ENCODE data around the gene ATF2. TPM values are rescaled to one million over a fixed set of nuclear protein-coding genes. Genes with fewer than 3 reads are reported as not detected.

Gene ATF2
- total and polyA plus RNA-seq, 9 of the 15 experiments (the other 6 are each of a cell fraction or from before 2014, with no cell fraction given) = 24.2 to 111 (median 45.9) TPM

- TF ChIP-seq BRF2 (IDR thresholded peaks at IDR 0.05; ENCODE audit: borderline replicate concordance, insufficient read depth, insufficient read length) = no peak
- TF ChIP-seq ADNP (tag; IDR thresholded peaks at IDR 0.05) = peak; percentile 57; the same call in 1 of the 2 replicates
- TF ChIP-seq, protein P1, sequence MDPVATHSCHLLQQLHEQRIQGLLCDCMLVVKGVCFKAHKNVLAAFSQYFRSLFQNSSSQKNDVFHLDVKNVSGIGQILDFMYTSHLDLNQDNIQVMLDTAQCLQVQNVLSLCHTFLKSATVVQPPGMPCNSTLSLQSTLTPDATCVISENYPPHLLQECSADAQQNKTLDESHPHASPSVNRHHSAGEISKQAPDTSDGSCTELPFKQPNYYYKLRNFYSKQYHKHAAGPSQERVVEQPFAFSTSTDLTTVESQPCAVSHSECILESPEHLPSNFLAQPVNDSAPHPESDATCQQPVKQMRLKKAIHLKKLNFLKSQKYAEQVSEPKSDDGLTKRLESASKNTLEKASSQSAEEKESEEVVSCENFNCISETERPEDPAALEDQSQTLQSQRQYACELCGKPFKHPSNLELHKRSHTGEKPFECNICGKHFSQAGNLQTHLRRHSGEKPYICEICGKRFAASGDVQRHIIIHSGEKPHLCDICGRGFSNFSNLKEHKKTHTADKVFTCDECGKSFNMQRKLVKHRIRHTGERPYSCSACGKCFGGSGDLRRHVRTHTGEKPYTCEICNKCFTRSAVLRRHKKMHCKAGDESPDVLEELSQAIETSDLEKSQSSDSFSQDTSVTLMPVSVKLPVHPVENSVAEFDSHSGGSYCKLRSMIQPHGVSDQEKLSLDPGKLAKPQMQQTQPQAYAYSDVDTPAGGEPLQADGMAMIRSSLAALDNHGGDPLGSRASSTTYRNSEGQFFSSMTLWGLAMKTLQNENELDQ (CRISPR knock-in tag; IDR thresholded peaks at IDR 0.05; ENCODE audit: borderline replicate concordance) = no peak
- 0 out of 2 replicates have a peak, but pooled peaks have one; percentile 18 for TF ChIP-seq CHAMP1 (IDR thresholded peaks at IDR 0.05)
- TF ChIP-seq, protein P2, sequence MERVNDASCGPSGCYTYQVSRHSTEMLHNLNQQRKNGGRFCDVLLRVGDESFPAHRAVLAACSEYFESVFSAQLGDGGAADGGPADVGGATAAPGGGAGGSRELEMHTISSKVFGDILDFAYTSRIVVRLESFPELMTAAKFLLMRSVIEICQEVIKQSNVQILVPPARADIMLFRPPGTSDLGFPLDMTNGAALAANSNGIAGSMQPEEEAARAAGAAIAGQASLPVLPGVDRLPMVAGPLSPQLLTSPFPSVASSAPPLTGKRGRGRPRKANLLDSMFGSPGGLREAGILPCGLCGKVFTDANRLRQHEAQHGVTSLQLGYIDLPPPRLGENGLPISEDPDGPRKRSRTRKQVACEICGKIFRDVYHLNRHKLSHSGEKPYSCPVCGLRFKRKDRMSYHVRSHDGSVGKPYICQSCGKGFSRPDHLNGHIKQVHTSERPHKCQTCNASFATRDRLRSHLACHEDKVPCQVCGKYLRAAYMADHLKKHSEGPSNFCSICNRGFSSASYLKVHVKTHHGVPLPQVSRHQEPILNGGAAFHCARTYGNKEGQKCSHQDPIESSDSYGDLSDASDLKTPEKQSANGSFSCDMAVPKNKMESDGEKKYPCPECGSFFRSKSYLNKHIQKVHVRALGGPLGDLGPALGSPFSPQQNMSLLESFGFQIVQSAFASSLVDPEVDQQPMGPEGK (CRISPR knock-in tag; IDR thresholded peaks at IDR 0.05; ENCODE audit: borderline replicate concordance) = no peak
- peak; percentile 75 for TF ChIP-seq CBFA2T3 (IDR thresholded peaks at IDR 0.05)
- no peak for TF ChIP-seq HBP1 (CRISPR knock-in tag; IDR thresholded peaks at IDR 0.05)
- peak; percentile 60; the same call in 1 of the 2 replicates for TF ChIP-seq ARID1B (IDR thresholded peaks at IDR 0.05)
- TF ChIP-seq TCF3 (CRISPR knock-in tag; IDR thresholded peaks at IDR 0.05) = peak; percentile 21; the same call in 1 of the 2 replicates
- 0 out of 2 replicates have a peak, but pooled peaks have one; percentile 43 for TF ChIP-seq SMARCA4 (IDR thresholded peaks at IDR 0.05)
Observed at GRCh38 chr2:175158894-175159293, 9.1 kb downstream of the ATF2 start (continued).
